Omental fat pad (tissue), 4 donors: ENCODE results near the gene SOX30. TPM values are rescaled to one million over a fixed set of nuclear protein-coding genes. Genes with fewer than 3 reads are reported as not detected.

ENCODE experiments used
- ATAC-seq: fragments of 150-250 bp; one replicate; pipeline ENCODE4 v1.9.1; 2016; ENCODE audit warnings: mild to moderate bottlenecking, moderate library complexity; ENCODE audit not compliant: low FRiP score
- DNase-seq: peaks from one replicate; pipeline ENCODE4 v3.0.0-alpha.2; 2019; ENCODE audit warnings: low spot score
- total RNA-seq, 4 donors: library from RNA; depleted of rRNA; stranded (reverse); fragments of >200 nt; gene quantifications; one replicate each; pipeline ENCODE4 v1.1.0, GENCODE V29; 2016
- TF ChIP-seq, protein P1 (sequence below), 3 donors: fragments of 450-650 bp; IDR thresholded peaks; one replicate each; pipeline ENCODE4 v1.5.1; 2016 to 2017; ENCODE audit warnings: antibody characterized with exemption in 3 of 3, mild to moderate bottlenecking in 3 of 3, moderate library complexity in 2 of 3

Gene SOX30
- total RNA-seq, 4 donors from 2014 or later = 0.12 TPM; not detected in 3

DNA sequence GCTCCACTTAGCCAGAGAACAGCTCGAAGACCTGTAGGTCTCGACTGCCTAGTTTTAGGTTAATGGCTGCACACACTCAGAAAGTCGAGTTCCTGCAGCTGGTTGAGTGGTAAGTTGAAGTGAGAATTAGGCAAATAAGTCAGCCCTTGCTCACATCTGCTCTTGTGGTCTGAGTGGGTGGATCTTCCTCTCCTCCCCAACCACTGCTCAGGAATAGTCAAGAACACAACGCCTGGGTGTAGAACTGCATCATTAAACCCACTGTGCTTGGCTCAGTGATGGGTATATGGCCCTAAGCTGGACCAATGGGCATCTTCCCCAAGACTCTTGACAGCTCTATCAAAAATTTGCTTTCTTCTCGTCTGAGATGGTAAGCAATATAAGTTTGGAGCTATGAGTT lies 55.8 kb downstream of the SOX30 start:
- no peak for ATAC-seq
- TF ChIP-seq, protein P1, sequence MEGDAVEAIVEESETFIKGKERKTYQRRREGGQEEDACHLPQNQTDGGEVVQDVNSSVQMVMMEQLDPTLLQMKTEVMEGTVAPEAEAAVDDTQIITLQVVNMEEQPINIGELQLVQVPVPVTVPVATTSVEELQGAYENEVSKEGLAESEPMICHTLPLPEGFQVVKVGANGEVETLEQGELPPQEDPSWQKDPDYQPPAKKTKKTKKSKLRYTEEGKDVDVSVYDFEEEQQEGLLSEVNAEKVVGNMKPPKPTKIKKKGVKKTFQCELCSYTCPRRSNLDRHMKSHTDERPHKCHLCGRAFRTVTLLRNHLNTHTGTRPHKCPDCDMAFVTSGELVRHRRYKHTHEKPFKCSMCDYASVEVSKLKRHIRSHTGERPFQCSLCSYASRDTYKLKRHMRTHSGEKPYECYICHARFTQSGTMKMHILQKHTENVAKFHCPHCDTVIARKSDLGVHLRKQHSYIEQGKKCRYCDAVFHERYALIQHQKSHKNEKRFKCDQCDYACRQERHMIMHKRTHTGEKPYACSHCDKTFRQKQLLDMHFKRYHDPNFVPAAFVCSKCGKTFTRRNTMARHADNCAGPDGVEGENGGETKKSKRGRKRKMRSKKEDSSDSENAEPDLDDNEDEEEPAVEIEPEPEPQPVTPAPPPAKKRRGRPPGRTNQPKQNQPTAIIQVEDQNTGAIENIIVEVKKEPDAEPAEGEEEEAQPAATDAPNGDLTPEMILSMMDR (IDR thresholded peaks at IDR 0.05) = no peak
- no peak for DNase-seq

DNA sequence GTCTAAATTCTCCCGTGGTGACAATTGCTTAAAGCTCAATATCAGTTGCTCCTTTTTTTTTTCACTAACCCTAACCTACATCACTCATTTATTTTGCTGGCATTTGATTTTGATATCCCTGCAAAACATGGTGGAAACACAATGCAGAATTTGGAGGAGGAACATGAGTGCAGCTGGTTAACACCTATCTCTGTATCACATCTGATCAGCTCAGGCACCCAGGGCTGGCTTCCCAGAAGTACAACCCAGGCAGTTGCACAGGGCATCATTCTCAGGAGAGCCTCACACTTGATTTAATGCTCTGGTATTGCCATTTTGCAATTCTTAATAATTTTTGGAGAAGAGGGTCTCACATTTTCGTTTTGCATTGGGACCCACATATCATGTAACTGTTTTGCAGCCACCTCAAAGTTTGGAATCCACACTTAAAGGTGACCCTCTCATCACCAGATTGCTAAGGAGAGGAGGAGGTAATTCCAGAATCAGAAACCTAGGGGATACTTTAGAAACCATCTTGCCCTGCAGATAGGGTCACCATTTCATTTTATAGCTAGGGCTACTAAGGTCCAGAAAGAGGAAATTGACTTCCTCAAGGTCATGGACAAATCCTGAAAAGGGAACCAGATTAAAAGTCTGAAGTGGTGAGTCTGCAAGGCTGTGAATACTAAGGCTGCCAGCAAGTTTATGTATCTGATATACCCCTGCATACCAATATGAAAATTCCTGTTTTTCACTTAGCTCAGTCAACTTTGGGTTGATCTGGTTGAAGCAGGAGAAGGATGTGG lies 57.4 kb downstream of the SOX30 start:
- DNase-seq (no peak), ATAC-seq (no peak)
- TF ChIP-seq, protein P1 (IDR thresholded peaks at IDR 0.05) = no peak

DNA sequence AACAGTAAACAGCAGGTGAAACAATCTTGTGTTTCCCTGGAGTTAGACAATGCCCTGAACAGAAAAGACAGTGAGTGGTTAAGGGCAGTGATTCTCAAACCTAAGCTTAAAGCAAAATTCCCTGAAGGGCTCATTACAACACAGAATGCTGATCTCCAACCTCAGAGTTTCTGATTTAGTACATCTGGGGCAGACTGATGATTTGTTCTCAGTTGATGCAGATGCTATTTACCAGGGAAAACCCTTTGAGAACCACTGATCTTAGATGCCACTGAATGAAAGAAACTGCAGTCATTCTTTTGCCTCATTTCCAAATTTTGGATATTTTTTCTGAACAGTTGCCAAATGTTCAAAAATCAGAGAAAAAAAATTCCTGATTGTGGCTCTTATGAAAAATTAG lies 58.0 kb downstream of the SOX30 start:
- TF ChIP-seq, protein P1 (IDR thresholded peaks at IDR 0.05) = no peak
- ATAC-seq = no peak
- no peak for DNase-seq

DNA sequence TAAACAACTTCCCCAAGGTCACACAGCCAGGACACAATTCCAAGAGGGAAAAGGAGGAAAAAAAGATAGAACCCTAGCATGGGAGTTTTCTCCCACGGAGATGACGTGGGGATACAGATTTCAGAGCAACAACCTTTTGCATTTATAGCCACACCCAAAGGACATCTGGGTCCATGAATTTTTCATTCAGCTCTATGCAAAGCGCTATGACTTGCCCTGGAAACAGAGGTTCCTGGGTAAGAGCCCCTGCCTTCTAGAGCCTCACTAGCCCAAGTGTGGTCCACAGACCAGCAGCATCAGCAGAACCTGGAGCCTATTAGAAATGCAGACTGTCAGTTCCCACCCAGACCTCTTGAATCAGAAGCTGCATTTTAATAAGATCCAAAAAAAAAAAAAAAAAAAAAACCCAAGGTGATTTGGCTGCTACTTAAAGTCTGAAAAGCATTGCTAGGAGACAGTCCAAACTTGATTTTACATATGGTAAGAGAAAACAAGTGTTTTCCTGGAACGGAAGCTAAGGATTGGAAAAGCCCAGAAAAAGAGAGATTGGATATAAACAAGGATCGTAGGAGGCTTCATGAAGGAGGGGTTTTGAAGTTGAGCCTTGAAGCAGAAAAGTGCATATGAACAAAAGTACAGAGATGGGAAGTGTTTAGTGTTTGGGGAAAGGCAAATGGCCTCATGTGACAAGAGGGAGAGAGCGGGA lies 59.0 kb downstream of the SOX30 start:
- no peak for DNase-seq
- ATAC-seq = no peak
- TF ChIP-seq, protein P1 (IDR thresholded peaks at IDR 0.05) = no peak

DNA sequence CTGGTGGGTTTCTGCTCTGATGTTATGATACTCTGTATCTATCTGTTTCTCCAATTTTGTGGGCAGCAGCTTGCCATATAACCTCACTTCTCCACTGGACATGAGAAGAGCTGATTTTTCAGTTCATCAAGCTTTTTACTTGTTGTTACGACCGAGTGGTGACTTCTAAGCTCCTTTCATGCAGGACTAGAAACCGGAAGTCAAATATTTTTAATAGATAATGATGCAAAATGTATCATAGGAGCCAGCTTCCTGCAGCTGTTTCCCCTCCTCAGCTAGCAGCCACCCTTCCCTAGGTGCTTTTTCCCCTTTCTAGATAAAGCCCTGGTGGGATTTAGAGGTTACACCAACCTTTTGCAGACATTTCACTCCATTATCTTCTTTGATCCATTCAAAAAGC lies 59.6 kb downstream of the SOX30 start:
- no peak for ATAC-seq
- no peak for DNase-seq
- TF ChIP-seq, protein P1 (IDR thresholded peaks at IDR 0.05) = no peak

DNA sequence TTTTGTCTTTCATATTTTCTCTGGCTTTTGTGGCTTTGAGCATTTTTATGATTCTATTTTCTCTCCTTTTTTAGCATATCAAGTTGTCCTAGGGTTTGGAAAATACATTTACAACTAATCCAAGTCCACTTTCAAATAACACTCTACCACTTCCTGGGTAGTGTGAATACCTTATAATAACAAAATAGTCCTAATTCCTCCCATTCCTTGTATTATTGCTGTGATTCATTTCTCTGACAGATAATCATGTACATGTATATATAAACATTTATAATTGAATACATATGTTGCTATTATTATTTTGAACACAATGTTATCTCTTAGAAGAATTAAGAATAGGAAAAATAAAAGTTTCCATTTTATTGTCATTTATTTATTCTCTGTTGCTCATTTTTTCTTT lies 61.8 kb downstream of the SOX30 start:
- TF ChIP-seq, protein P1 (IDR thresholded peaks at IDR 0.05) = no peak
- no peak for DNase-seq

DNA sequence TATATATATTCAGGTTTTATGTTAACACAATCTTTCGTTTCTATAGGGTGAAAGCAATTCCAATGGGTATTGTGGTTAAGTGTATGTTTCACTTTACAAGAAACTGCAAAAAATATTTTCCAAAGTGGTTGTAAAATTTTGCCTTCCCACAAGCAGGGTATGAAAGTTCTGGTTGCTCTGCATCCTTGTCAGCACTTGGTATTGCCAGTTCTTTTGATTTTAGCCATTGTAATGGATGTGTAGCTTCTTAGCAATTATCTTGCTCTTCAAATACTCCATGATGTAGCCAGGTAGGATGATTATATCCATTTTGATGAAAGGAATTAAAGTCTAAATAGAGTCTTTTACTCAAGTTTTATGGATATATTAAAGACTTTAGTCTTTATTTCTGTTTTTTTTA lies 67.6 kb downstream of the SOX30 start:
- TF ChIP-seq, protein P1 (IDR thresholded peaks at IDR 0.05) = no peak
- ATAC-seq = no peak
- no peak for DNase-seq

More for the DNA sequence above, 61.8 kb downstream of the SOX30 start:
- no peak for ATAC-seq
